LoVo (cell line): ENCODE data around the gene PARP14.

Source experiments
- DNase-seq: peaks from one replicate; pipeline ENCODE4 v3.0.0-alpha.2; 2016; ENCODE audit warnings: low spot score

The PARP14 gene

DNA sequence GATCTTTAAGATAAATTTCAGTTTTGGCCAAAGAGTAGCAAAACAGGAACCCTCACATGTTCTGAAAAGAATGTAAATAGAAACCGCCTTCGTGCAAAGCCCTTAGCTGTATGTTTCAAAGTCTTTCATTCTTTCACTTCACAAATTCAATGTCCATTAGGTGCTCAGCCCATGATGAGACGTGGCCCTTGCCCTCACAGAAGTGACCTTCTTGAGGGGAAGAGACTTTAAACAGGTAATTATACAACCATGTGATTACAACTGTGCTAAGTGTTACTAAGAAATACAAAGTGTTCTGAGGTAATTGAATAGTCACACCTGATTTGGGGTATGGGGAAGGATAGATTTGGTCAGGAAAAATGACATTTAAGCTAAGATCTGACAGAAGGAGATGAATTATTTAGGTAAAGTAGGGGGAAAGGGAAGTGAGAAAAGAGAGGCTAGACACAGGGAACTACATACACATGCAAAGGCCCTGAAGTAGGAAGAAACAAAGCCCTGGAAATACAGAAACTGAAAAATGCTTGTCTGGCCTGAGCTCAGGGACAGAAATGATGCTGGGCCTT lies 93.4 kb downstream of the PARP14 start:
- DNase-seq = no peak

DNA sequence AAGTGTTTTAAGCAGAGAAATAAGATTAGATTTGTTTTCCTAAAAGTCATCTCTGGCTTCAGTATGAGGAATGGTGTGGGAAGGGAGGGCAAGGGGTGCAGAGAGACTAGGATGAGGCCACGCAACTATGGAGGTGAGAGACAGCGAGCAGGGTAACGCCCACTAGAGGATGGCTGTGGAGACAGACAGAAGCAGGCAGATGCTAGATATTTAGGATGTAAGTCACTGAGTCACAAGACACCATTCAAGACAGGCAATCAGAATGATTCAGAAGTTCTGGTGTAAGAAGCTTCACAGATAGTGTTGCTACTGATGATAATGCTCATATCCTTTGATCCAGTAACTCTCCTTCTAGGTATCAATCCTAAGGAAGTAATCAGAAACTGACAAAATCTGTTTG lies 93.9 kb downstream of the PARP14 start:
- DNase-seq = no peak

DNA sequence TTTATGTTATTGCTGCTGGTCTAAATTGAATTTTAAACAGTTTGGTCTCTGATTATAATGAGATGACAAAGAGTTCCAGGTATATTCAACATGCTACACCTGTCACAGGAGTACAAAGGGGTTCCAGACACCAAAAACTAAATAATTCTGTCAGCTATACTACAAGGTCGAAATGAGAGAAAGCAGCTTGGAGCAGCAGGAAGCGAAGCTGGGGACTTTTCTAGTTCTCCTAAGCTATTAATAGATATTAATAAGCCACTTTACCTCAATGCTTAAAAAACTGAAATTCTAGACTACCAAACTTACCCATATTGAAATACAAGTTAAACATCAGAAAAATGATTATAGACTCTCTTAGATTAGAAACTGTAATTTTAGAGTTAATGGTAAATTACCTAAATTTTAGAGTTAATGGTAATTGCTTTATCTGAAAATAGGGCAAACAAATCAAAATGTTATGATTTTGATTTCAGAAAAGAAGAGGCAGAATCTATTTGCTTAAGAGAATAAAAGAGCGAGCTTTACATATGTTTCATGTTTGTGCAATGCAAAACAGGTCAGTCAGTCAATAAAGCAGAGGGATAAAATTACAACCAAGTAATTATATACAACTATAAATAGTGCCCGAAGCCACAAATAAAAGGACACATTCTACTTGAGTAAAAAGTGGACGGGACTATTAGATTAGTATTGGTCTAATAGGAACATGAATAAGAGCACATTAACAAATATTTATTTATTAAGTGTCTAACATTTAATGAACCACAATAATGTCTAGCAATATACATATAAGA lies 96.2 kb downstream of the PARP14 start:
- DNase-seq = no peak

DNA sequence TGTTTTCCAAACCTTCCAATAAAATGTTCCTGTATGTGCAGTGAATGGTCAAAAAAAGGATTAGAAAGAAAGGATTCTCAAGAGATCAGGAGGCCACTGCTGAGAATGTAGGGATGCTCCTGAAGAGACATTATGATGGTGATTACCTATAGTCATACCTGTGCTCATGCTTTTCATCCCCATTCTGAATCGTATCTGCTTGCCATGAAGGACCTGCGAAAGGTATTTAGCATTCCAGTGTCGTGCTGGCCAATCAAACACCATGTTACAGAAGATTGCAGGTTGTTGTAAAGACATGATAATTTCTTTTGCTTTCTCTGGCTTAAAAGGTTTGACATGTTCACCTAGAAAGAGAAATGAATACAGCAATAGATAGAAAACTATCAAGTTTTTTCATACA lies 96.9 kb downstream of the PARP14 start:
- no peak for DNase-seq
